ENCODE data around the gene DALRD3. TPM values are rescaled to one million over a fixed set of nuclear protein-coding genes. Genes with fewer than 3 reads are reported as not detected.

DALRD3 gene
- total and polyA plus RNA-seq, 7 donors: 11.8 to 35.5 (median 19.8) TPM

DNA sequence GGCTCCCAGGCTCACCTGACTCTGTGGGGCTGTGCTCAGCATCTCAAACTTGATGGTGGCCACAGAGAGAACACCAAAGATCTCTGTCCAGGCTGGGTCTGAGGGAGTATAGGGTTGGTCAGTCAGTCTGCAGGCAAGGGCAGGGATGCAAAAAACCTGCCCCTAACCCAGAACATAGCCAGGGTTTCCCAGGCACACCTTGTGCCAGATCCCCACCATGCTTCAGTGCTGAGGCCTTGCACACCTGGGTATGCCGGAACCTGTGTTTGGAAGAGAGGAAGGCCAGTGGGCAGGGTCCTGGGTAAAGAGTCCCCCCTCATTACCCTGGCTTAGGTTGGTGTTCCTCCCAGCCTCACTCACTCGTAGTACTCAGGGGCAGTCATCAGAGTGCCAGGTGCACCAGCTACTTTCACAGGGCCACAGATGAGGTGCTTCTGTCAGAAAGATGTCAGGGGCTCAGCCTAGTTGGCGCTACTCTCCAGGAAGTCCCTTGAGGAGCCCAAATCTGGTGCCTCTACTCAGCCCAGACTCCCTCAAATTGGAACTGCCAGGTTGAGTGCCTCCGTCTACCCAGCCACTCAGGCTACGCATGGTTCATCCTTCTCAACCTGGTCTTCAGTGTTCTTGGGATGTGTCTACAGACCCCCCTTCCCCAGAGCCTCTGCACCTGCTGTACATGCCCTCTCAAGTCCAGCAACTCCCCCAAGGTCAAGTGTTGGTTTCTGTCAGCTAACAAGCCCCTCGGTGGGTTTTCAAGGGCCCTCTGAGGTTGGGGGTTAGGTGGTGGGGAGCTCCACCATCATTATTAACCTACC is 1.8 kb downstream of the DALRD3 start:
- peak in 1 of 4 donors; percentile 2 for TF ChIP-seq POLR2AphosphoS5 (IDR thresholded peaks at IDR 0.05)
- no peak for TF ChIP-seq POLR2A (IDR thresholded peaks at IDR 0.05)
- TF ChIP-seq EP300 (IDR thresholded peaks at IDR 0.05): no peak
- TF ChIP-seq, protein P1, sequence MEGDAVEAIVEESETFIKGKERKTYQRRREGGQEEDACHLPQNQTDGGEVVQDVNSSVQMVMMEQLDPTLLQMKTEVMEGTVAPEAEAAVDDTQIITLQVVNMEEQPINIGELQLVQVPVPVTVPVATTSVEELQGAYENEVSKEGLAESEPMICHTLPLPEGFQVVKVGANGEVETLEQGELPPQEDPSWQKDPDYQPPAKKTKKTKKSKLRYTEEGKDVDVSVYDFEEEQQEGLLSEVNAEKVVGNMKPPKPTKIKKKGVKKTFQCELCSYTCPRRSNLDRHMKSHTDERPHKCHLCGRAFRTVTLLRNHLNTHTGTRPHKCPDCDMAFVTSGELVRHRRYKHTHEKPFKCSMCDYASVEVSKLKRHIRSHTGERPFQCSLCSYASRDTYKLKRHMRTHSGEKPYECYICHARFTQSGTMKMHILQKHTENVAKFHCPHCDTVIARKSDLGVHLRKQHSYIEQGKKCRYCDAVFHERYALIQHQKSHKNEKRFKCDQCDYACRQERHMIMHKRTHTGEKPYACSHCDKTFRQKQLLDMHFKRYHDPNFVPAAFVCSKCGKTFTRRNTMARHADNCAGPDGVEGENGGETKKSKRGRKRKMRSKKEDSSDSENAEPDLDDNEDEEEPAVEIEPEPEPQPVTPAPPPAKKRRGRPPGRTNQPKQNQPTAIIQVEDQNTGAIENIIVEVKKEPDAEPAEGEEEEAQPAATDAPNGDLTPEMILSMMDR (IDR thresholded peaks at IDR 0.05): no peak
- Histone ChIP-seq H3K27me3 (no peaks in the 10 kb centered on the region), H3K27ac (no peak overlapping the region), H3K9me3 (no peaks in the 10 kb centered on the region), H3K4me1 (peaks cover 0 to 56% (median 44%) of the 10 kb centered on the region in 4 donors), H3K36me3 (peaks cover 0 to 48% (median 34%) of the 10 kb centered on the region in 4 donors), H3K4me3 (no peak overlapping the region)
- DNase-seq: no peak
- WGBS, 2 donors: 84 to 86% methylated on average over 6 of the region's 6 CpGs
- intact Hi-C loops (cut with DNase I): no loop called here

DNA sequence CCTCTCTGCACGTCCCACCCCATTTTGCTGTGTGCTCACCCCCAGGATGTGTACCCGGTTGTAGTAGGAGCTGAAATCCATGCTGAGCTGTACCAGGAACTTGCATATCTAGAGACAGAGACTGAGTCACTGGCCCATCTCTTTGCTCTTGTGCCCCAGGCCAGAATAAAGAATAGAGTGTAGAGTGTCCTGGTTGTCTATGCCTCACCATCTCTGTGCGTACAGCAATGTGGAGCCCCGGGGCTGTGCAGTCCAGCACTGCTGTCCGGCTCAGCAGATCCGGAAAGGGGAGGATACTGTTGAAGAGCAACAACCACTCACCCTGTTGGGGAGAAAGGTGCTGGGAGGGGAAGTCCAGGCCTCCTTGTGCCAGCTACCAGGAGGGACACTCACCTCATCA is 2.6 kb downstream of the DALRD3 start:
- 85 to 90% methylated on average over 6 of the region's 6 CpGs for WGBS, 2 donors
- no peaks in the 10 kb centered on the region for H3K27me3 ChIP-seq
- no peak for DNase-seq
- TF ChIP-seq EP300 (IDR thresholded peaks at IDR 0.05) (no peak), POLR2A (IDR thresholded peaks at IDR 0.05) (no peak), POLR2AphosphoS5 (IDR thresholded peaks at IDR 0.05) (no peak)
- TF ChIP-seq, protein P1 (IDR thresholded peaks at IDR 0.05): no peak
- no peaks in the 10 kb centered on the region for H3K9me3 ChIP-seq
- intact Hi-C loops (cut with DNase I): no loop called here
- H3K27ac ChIP-seq: no peak overlapping the region
- peaks cover 0 to 53% (median 34%) of the 10 kb centered on the region in 4 donors for H3K36me3 ChIP-seq
- peaks cover 0 to 53% (median 44%) of the 10 kb centered on the region in 4 donors for H3K4me1 ChIP-seq
- no peak overlapping the region for H3K4me3 ChIP-seq

DNA sequence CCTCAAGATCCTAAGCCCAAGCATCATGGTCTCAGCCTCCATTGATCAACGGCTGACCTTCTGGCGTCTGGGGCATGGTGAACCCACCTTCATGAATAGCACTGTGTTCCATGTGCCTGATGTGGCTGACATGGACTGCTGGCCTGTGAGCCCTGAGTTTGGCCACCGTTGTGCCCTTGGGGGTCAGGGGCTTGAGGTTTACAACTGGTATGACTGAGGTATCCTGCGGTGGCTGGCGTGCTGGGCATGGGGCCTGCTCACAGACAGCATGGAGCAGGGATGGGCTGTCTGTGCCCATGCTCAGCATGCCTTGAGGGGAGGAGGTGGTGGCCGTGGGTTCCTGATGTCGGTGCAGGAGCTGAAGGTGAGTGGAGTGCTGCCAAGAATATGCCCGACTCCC is 3.3 kb downstream of the DALRD3 start:
- TF ChIP-seq POLR2A (IDR thresholded peaks at IDR 0.05) (no peak), EP300 (IDR thresholded peaks at IDR 0.05) (no peak), POLR2AphosphoS5 (IDR thresholded peaks at IDR 0.05) (no peak)
- TF ChIP-seq, protein P1 (IDR thresholded peaks at IDR 0.05): no peak
- peak; percentile 67 for DNase-seq
- no peak overlapping the region for H3K27ac ChIP-seq
- no peak overlapping the region for H3K4me3 ChIP-seq
- peaks cover 0 to 53% (median 34%) of the 10 kb centered on the region in 4 donors for H3K36me3 ChIP-seq
- intact Hi-C loops (cut with DNase I): no loop called here
- H3K27me3 ChIP-seq: no peaks in the 10 kb centered on the region
- H3K9me3 ChIP-seq: no peaks in the 10 kb centered on the region
- H3K4me1 ChIP-seq: peaks cover 0 to 46% (median 37%) of the 10 kb centered on the region in 4 donors
- WGBS, 2 donors: 86 to 87% methylated on average over 8 of the region's 8 CpGs

DNA sequence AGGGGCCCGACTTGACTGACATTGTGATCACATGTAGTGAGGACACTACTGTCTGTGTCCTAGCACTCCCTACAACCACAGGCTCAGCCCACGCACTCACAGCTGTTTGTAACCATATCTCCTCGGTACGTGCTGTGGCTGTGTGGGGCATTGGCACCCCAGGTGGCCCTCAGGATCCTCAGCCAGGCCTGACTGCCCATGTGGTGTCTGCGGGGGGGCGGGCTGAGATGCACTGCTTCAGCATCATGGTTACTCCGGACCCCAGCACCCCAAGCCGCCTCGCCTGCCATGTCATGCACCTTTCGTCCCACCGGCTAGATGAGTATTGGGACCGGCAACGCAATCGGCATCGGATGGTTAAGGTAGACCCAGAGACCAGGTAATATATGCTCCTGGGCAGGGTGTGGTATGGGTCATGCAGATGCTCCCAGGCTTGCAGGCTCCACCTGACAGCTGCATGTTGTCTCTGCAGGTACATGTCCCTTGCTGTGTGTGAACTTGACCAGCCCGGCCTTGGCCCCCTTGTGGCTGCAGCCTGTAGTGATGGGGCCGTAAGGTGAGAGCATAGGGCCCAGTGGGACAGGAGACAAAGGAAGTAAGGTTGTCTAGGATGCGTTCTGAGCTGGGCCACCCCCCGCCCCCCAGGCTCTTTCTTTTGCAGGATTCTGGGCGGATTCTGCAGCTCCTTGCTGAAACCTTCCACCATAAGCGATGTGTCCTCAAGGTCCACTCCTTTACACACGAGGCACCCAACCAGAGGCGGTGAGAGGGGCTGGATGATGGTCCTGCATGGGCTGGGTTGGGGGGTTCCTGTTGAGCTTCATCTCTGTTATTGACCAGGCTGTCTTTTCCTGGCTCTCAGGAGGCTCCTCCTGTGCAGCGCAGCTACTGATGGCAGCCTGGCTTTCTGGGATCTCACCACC is 4.4 kb downstream of the DALRD3 start:
- Histone ChIP-seq H3K4me3 (no peak overlapping the region), H3K27ac (no peak overlapping the region), H3K27me3 (no peaks in the 10 kb centered on the region), H3K9me3 (no peaks in the 10 kb centered on the region), H3K4me1 (peaks cover 0 to 40% (median 29%) of the 10 kb centered on the region in 4 donors), H3K36me3 (peaks cover 0 to 53% (median 34%) of the 10 kb centered on the region in 4 donors)
- no peak for DNase-seq
- TF ChIP-seq, protein P1 (IDR thresholded peaks at IDR 0.05): peak in 3 of 4 experiments; percentile 31 to 38 (median 33)
- no peak for TF ChIP-seq EP300 (IDR thresholded peaks at IDR 0.05)
- 83 to 86% methylated on average over 24 of the region's 24 CpGs for WGBS, 2 donors
- intact Hi-C loops (cut with DNase I): no loop called here
